HepG2 (cell line): Measurements from ENCODE around the gene LSMEM2. TPM values are rescaled to one million over a fixed set of nuclear protein-coding genes. Genes with fewer than 3 reads are reported as not detected.
A peak's percentile ranks its signal among the peaks of the same experiment; 100 is the strongest.

ENCODE experiments used
- ARID5B ChIP-seq: IDR thresholded peaks from 2 replicates; pipeline ENCODE4 v1.4.0; 2020; ENCODE audit warnings: mild to moderate bottlenecking, missing genetic modification reagents
- BCLAF1 ChIP-seq: fragments of 450-650 bp; IDR thresholded peaks from 2 replicates; pipeline ENCODE4 v1.6.1; 2017; ENCODE audit warnings: mild to moderate bottlenecking
- CSRNP2 ChIP-seq: sonication (generic); formaldehyde crosslinking; conservative IDR thresholded peaks from 2 replicates; pipeline ENCODE4 v1.8.0; 2022; ENCODE audit warnings: low read depth, missing genetic modification reagents
- EHMT2 ChIP-seq: fragments of 200-600 bp; sonication (generic); IDR thresholded peaks from 2 replicates; pipeline ENCODE4 v1.7.0; 2017; ENCODE audit warnings: antibody characterized with exemption, low read depth, low read length, borderline replicate concordance
- HIVEP1 ChIP-seq: sonication (generic); formaldehyde crosslinking; IDR thresholded peaks from 2 replicates; pipeline ENCODE4 v1.4.0; 2020; ENCODE audit warnings: mild to moderate bottlenecking, missing genetic modification reagents
- NCOA5 ChIP-seq: sonication (generic); formaldehyde crosslinking; IDR thresholded peaks from 2 replicates; pipeline ENCODE4 v1.4.0; 2020; ENCODE audit warnings: missing genetic modification reagents
- NFATC3 ChIP-seq: sonication (generic); formaldehyde crosslinking; IDR thresholded peaks from 2 replicates; pipeline ENCODE4 v1.5.1; 2020; ENCODE audit warnings: mild to moderate bottlenecking, missing genetic modification reagents
- RBFOX2 ChIP-seq: fragments of 200-400 bp; formaldehyde crosslinking; IDR thresholded peaks from 2 replicates; pipeline ENCODE4 v1.6.1; 2017; ENCODE audit warnings: low read depth, mild to moderate bottlenecking, low read length
- REPIN1 ChIP-seq: sonication (generic); formaldehyde crosslinking; IDR thresholded peaks from 2 replicates; pipeline ENCODE4 v1.8.0; 2022; ENCODE audit warnings: missing genetic modification reagents, low read depth, mild to moderate bottlenecking, borderline replicate concordance
- TEAD3 ChIP-seq: optimal IDR thresholded peaks from 2 replicates; pipeline ENCODE3; 2016; ENCODE audit warnings: borderline replicate concordance
- TMF1 ChIP-seq: sonication (generic); formaldehyde crosslinking; IDR thresholded peaks from 2 replicates; pipeline ENCODE4 v1.8.1; 2022; ENCODE audit warnings: low read depth, missing genetic modification reagents
- ZNF253 ChIP-seq: sonication (generic); formaldehyde crosslinking; IDR thresholded peaks from 2 replicates; pipeline ENCODE4 v1.8.0; 2022; ENCODE audit warnings: mild to moderate bottlenecking, missing genetic modification reagents, borderline replicate concordance
- ZNF331 ChIP-seq: sonication (generic); formaldehyde crosslinking; IDR thresholded peaks from 2 replicates; pipeline ENCODE4 v1.4.0; 2020; ENCODE audit warnings: missing genetic modification reagents
- ZNF414 ChIP-seq: sonication (generic); formaldehyde crosslinking; IDR thresholded peaks from 2 replicates; pipeline ENCODE4 v1.5.0; 2020; ENCODE audit warnings: missing genetic modification reagents
- ZNF678 ChIP-seq: sonication (generic); formaldehyde crosslinking; IDR thresholded peaks from 2 replicates; pipeline ENCODE4 v1.4.0; 2020; ENCODE audit warnings: mild to moderate bottlenecking, missing genetic modification reagents
- ZNF7 ChIP-seq: IDR thresholded peaks from 2 replicates; pipeline ENCODE4 v1.6.1; 2016; ENCODE audit warnings: missing biosample characterization, missing genetic modification reagents
- ZNF704 ChIP-seq: sonication (generic); formaldehyde crosslinking; IDR thresholded peaks from 2 replicates; pipeline ENCODE4 v1.8.1; 2023; ENCODE audit warnings: mild to moderate bottlenecking, inconsistent platforms, moderate library complexity, missing genetic modification reagents, borderline replicate concordance
- ZNF883 ChIP-seq: sonication (generic); formaldehyde crosslinking; IDR thresholded peaks from 2 replicates; pipeline ENCODE4 v1.5.1; 2020; ENCODE audit warnings: mild to moderate bottlenecking, missing genetic modification reagents; ENCODE audit errors: not compliant biosample characterization
- polyA plus RNA-seq, 8 experiments: library from polyadenylated mRNA; depleted of rRNA in 3 of 8; stranded (reverse) in 7 of 8; unstranded in 1 of 8; fragments of >200 nt; fragmentation: Illumina TruSeq in 4 of 8; extraction: Trizol in 4 of 8; gene quantifications; 2 replicates each; pipeline versions ENCODE4 v1.2.1 to v1.2.3, GENCODE V29; 2011 to 2016; ENCODE audit warnings: low read depth in 4 of 8, missing spikeins in 1 of 8, mixed read lengths in 1 of 8; ENCODE audit not compliant: insufficient read depth in 1 of 8
- total RNA-seq, 5 experiments: library from RNA; depleted of rRNA; stranded (reverse); fragments of >200 nt; fragmentation: Illumina TruSeq; extraction: Trizol; gene quantifications; 2 replicates each; pipeline ENCODE4 v1.2.3, GENCODE V29; 2016; ENCODE audit warnings: low read depth in 1 of 5

The LSMEM2 gene
- total and polyA plus RNA-seq, 2 of the 13 experiments (the other 11 are each of a cell fraction or from before 2014, with no cell fraction given): 0.07 to 0.41 TPM

- TF ChIP-seq ZNF414 (CRISPR knock-in tag) (no peak), NFATC3 (no peak), TMF1 (CRISPR knock-in tag) (no peak), REPIN1 (CRISPR knock-in tag) (no peak), HIVEP1 (CRISPR knock-in tag) (peak; percentile 72), ZNF678 (CRISPR knock-in tag) (no peak), CSRNP2 (CRISPR knock-in tag) (no peak), NCOA5 (CRISPR knock-in tag) (no peak), ARID5B (CRISPR knock-in tag) (0 out of 2 replicates have a peak, but pooled peaks have one; percentile 16), TEAD3 (no peak), EHMT2 (no peak), BCLAF1 (no peak), ZNF883 (CRISPR knock-in tag) (no peak), ZNF331 (CRISPR knock-in tag) (0 out of 2 replicates have a peak, but pooled peaks have one; percentile 24), ZNF704 (no peak), ZNF7 (CRISPR knock-in tag) (no peak), ZNF253 (CRISPR knock-in tag) (no peak), RBFOX2 (peak; percentile 44; the same call in 1 of the 2 replicates)
Measured at GRCh38 chr3:50245831-50246516, 32.9 kb upstream of the LSMEM2 start (continued).
